Measurements from ENCODE around the gene ARL6IP4. TPM values are rescaled to one million over a fixed set of nuclear protein-coding genes. Genes with fewer than 3 reads are reported as not detected.
A peak's percentile ranks its signal among the peaks of the same experiment; 100 is the strongest.

ARL6IP4 gene
- total RNA-seq, 2 experiments from 2014 or later: 166 to 175 TPM

- Mint-ChIP-seq H3K27ac (no peak overlapping the region), H3K9me3 (no peaks in the 10 kb centered on the region), H3K36me3 (ENCODE audit: low read depth) (no peaks in the 10 kb centered on the region), H3K4me3 (no peak overlapping the region), H3K27me3 (no peaks in the 10 kb centered on the region), H3K4me1 (peaks cover 7% of the 10 kb centered on the region)
- no peak for DNase-seq
- POLR2A ChIA-PET: no interaction called here
- CTCF ChIA-PET: no interaction called here
These were observed 18.8 kb upstream of the ARL6IP4 start for GRCh38 chr12:122961531-122962329.

- H3K36me3 Mint-ChIP-seq (ENCODE audit: low read depth): no peaks in the 10 kb centered on the region
- no peaks in the 10 kb centered on the region for H3K9me3 Mint-ChIP-seq
- no peak overlapping the region for H3K4me3 Mint-ChIP-seq
- no peaks in the 10 kb centered on the region for H3K27me3 Mint-ChIP-seq
- no peak overlapping the region for H3K27ac Mint-ChIP-seq
- DNase-seq: no peak
- POLR2A ChIA-PET: interaction anchor here (0.9 to 1.6 kb wide), 2 partner anchors 11 to 269 kb away, joined by 3 to 6 read pairs; partner anchors contain the start of genes MPHOSPH9, MTRFR and OGFOD2
- CTCF ChIA-PET: no interaction called here
- H3K4me1 Mint-ChIP-seq: peaks cover 10% of the 10 kb centered on the region
These were observed 16.6 kb upstream of the ARL6IP4 start for GRCh38 chr12:122963941-122964265.

- POLR2A ChIA-PET: interaction anchor here (0.8 to 2.8 kb wide), 4 partner anchors 8 to 268 kb away, joined by 3 to 32 read pairs (median 10); partner anchors contain the start of genes MPHOSPH9, MTRFR and OGFOD2
- CTCF ChIA-PET: interaction anchor here (1.2 kb wide), 1 partner anchor 12 kb away, joined by 4 read pairs; no protein-coding TSS in a partner anchor
- Mint-ChIP-seq H3K4me1 (peaks cover 10% of the 10 kb centered on the region), H3K27ac (no peak overlapping the region), H3K27me3 (no peaks in the 10 kb centered on the region), H3K36me3 (ENCODE audit: low read depth) (no peaks in the 10 kb centered on the region), H3K4me3 (peak overlapping the region; percentile 34), H3K9me3 (no peaks in the 10 kb centered on the region)
- no peak for DNase-seq
These were observed 15.8 kb upstream of the ARL6IP4 start for GRCh38 chr12:122964439-122965257.

- POLR2A ChIA-PET: interaction anchor here (0.8 to 2.8 kb wide), 3 partner anchors 9 to 268 kb away, joined by 3 to 32 read pairs (median 15); partner anchors contain the start of genes MPHOSPH9, MTRFR and OGFOD2
These were observed 15.1 kb upstream of the ARL6IP4 start for GRCh38 chr12:122965321-122965751.

GRCh38 chr12:122965851-122966742 lies 14.4 kb upstream of the ARL6IP4 start, which contains the start of gene ABCB9:
ABCB9 (minus strand) TSS chr12:122966463; CDS start chr12:122960235, 6,228 bp downstream.
- peak; percentile 93 for DNase-seq
- H3K4me1 Mint-ChIP-seq: peaks cover 10% of the 10 kb centered on the region
- H3K4me3 Mint-ChIP-seq: peak within 1 kb of the TSS; percentile 61
- H3K36me3 Mint-ChIP-seq (ENCODE audit: low read depth): no peaks in the 10 kb centered on the region
- no peak within 1 kb of the TSS for H3K27ac Mint-ChIP-seq
- ChIA-PET POLR2A (interaction anchor here (1.0 to 2.8 kb wide), 5 partner anchors 9 to 267 kb away, joined by 3 to 32 read pairs (median 4); partner anchors contain the start of genes HIP1R, MPHOSPH9, MTRFR and OGFOD2), CTCF (interaction anchor here (0.8 to 1.7 kb wide), 5 partner anchors 11 to 272 kb away, joined by 3 to 7 read pairs (median 5); no protein-coding TSS in a partner anchor)
- H3K9me3 Mint-ChIP-seq: no peaks in the 10 kb centered on the region
- H3K27me3 Mint-ChIP-seq: no peaks in the 10 kb centered on the region

More at GRCh38 chr12:122965321-122965751, 15.1 kb upstream of the ARL6IP4 start:
- no peaks in the 10 kb centered on the region for H3K27me3 Mint-ChIP-seq
- no peaks in the 10 kb centered on the region for H3K36me3 Mint-ChIP-seq (ENCODE audit: low read depth)
- no peak for DNase-seq
- H3K4me3 Mint-ChIP-seq: peak overlapping the region; percentile 7
- peaks cover 10% of the 10 kb centered on the region for H3K4me1 Mint-ChIP-seq
- no peak overlapping the region for H3K27ac Mint-ChIP-seq
- CTCF ChIA-PET: interaction anchor here (1.2 to 1.7 kb wide), 2 partner anchors 12 to 105 kb away, joined by 4 to 5 read pairs; no protein-coding TSS in a partner anchor
- H3K9me3 Mint-ChIP-seq: no peaks in the 10 kb centered on the region

- DNase-seq: no peak
- Mint-ChIP-seq H3K27ac (no peak overlapping the region), H3K9me3 (no peaks in the 10 kb centered on the region), H3K27me3 (no peaks in the 10 kb centered on the region), H3K36me3 (ENCODE audit: low read depth) (no peaks in the 10 kb centered on the region), H3K4me1 (peaks cover 10% of the 10 kb centered on the region), H3K4me3 (no peak overlapping the region)
- CTCF ChIA-PET: interaction anchor here (0.8 to 1.7 kb wide), 5 partner anchors 12 to 271 kb away, joined by 3 to 7 read pairs (median 5); no protein-coding TSS in a partner anchor
- POLR2A ChIA-PET: interaction anchor here (1.0 to 2.8 kb wide), 6 partner anchors 8 to 266 kb away, joined by 3 to 32 read pairs (median 4); partner anchors contain the start of genes HIP1R, MPHOSPH9, MTRFR and OGFOD2
These were observed 13.5 kb upstream of the ARL6IP4 start for GRCh38 chr12:122966743-122967550.

- no peak overlapping the region for H3K4me3 Mint-ChIP-seq
- no peaks in the 10 kb centered on the region for H3K9me3 Mint-ChIP-seq
- no peaks in the 10 kb centered on the region for H3K27me3 Mint-ChIP-seq
- H3K27ac Mint-ChIP-seq: no peak overlapping the region
- no peaks in the 10 kb centered on the region for H3K36me3 Mint-ChIP-seq (ENCODE audit: low read depth)
- no peak for DNase-seq
- H3K4me1 Mint-ChIP-seq: peaks cover 13% of the 10 kb centered on the region
- POLR2A ChIA-PET: no interaction called here
- CTCF ChIA-PET: interaction anchor here (1.0 to 1.1 kb wide), 2 partner anchors 11 to 174 kb away, joined by 3 to 4 read pairs; no protein-coding TSS in a partner anchor
These were observed 12.4 kb upstream of the ARL6IP4 start for GRCh38 chr12:122968104-122968503.

- no peak overlapping the region for H3K27ac Mint-ChIP-seq
- no peaks in the 10 kb centered on the region for H3K36me3 Mint-ChIP-seq (ENCODE audit: low read depth)
- no peaks in the 10 kb centered on the region for H3K9me3 Mint-ChIP-seq
- DNase-seq: no peak
- CTCF ChIA-PET: interaction anchor here (1.3 kb wide), 1 partner anchor 268 kb away, joined by 3 read pairs; no protein-coding TSS in a partner anchor
- POLR2A ChIA-PET: interaction anchor here (1.1 to 1.2 kb wide), 2 partner anchors 15 to 266 kb away, joined by 3 to 4 read pairs; no protein-coding TSS in a partner anchor
- H3K4me1 Mint-ChIP-seq: peaks cover 19% of the 10 kb centered on the region
- H3K27me3 Mint-ChIP-seq: no peaks in the 10 kb centered on the region
- no peak overlapping the region for H3K4me3 Mint-ChIP-seq
These were observed 10.8 kb upstream of the ARL6IP4 start for GRCh38 chr12:122969676-122970075.

- peak overlapping the region; percentile 97 for H3K4me3 Mint-ChIP-seq
- H3K36me3 Mint-ChIP-seq (ENCODE audit: low read depth): peaks cover 2% of the 10 kb centered on the region
- ChIA-PET CTCF (interaction anchor here (0.6 to 3.3 kb wide), 4 partner anchors 101 to 264 kb away, joined by 3 to 12 read pairs (median 6); no protein-coding TSS in a partner anchor), POLR2A (interaction anchor here (0.6 to 3.0 kb wide), 28 partner anchors 8 to 484 kb away, joined by 3 to 46 read pairs (median 4); partner anchors contain the start of genes ABCB9, MPHOSPH9, MTRFR and PITPNM2)
- H3K4me1 Mint-ChIP-seq: peaks cover 34% of the 10 kb centered on the region
- peak; percentile 99 for DNase-seq
- H3K27me3 Mint-ChIP-seq: no peaks in the 10 kb centered on the region
- peak overlapping the region; percentile 98 for H3K27ac Mint-ChIP-seq
- no peaks in the 10 kb centered on the region for H3K9me3 Mint-ChIP-seq
These were observed 6.1 kb upstream of the ARL6IP4 start for GRCh38 chr12:122974274-122974891.

- H3K36me3 Mint-ChIP-seq (ENCODE audit: low read depth): peaks cover 6% of the 10 kb centered on the region
- H3K4me1 Mint-ChIP-seq: peaks cover 42% of the 10 kb centered on the region
- peak within 1 kb of the TSS; percentile 98 for H3K27ac Mint-ChIP-seq
- ChIA-PET POLR2A (interaction anchor here (0.6 to 3.0 kb wide), 30 partner anchors 9 to 483 kb away, joined by 3 to 46 read pairs (median 4); partner anchors contain the start of genes ABCB9, MPHOSPH9, MTRFR and PITPNM2), CTCF (interaction anchor here (0.6 to 3.3 kb wide), 6 partner anchors 22 to 263 kb away, joined by 3 to 12 read pairs (median 4); no protein-coding TSS in a partner anchor)
- no peaks in the 10 kb centered on the region for H3K9me3 Mint-ChIP-seq
- no peaks in the 10 kb centered on the region for H3K27me3 Mint-ChIP-seq
- peak; percentile 95 for DNase-seq
- H3K4me3 Mint-ChIP-seq: peak within 1 kb of the TSS; percentile 97
These were observed 5.3 kb upstream of the ARL6IP4 start, which contains the start of gene OGFOD2 for GRCh38 chr12:122974892-122975789. OGFOD2 (plus strand) TSS chr12:122975244; CDS start chr12:122975252, 8 bp downstream.
